RKO (cell line): ENCODE results near the gene RUNX3.
A peak's percentile ranks its signal among the peaks of the same experiment; 100 is the strongest.

ENCODE experiments used
- DNase-seq: peaks from one replicate; pipeline ENCODE4 v3.0.0-alpha.2; 2016; ENCODE audit warnings: low spot score

RUNX3 gene

DNA sequence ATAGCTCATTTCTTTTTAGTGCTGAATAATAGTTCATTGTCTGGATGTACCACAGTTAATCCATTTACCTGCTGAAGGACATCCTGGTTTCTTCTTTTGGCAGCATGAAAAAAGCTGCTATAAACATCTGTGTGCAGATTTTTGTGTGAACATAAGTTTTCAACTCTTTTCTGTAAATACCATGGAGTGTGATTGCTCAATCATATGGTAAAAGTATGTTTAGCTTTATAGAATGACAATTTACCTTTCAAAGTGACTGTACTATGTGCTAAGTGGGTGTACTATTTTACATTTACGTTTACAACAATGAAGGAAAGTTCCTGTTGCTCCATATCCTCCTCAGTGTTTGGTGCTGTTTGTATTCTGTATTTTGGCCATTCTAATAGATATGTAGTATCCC, 49.0 kb downstream of the RUNX3 start:
- no peak for DNase-seq

DNA sequence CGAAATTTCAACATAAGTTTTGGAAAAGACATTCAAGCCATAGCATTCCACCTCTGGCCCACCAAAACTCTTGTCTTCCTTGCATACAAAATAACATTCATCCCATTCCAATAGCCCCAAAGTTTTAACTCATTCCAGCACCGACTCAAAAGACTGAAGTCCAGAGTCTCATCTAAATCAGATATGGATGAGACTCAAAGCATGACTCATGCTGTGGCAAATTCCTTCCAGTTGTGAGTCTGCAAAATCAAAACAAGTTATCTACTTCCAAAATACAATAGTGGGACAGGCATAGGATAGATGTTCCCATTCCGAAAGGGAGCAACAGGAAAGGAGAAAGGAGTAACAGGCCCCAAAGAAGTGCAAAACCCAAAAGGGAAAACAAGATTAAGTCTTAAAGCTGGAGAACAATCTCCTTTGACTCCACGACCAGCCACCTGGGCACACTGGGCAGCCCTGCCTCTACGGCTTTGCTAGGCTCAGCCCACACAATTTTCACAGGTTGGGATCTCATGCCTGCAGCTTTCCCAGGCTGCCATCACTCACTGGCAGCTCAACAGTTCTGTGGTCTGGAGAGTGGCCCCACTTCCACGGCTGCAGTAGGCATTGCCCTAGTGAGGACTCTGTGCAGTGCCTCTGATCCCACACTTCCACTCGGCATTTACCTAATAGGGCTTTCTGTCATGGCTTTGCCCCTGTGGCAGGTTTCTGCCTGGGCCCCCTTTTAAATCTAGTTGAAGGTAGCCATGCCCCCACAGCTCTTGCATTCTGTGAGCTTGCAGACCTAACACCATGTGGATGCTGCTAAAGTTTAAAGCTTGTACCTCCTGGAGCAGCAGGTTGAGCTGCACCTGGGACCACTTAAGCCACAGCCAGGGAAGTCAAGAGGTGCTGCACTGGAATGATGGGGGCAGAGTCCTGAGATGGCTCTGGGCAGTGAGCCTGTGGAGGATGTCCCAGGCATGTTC, 51.0 kb downstream of the RUNX3 start:
- DNase-seq = peak; percentile 18

DNA sequence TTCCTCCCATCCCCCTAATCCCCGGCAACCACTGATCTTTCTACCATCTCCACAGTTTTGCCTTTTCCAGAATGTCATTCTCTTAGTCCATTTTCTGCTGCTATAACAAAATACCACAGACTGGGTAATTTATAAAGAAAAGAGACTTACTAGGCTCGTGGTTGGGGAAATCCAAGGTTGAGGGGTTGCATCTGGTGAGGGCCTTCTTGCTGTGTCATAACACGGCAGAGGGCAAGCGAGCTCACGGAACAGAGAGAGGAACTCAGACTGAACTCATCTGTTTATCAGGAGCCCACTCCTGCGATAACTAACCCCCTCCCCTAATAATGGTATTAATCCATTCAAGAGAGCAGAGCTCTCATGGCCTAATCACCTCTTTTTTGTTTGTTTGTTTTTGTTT, 52.0 kb downstream of the RUNX3 start:
- no peak for DNase-seq

DNA sequence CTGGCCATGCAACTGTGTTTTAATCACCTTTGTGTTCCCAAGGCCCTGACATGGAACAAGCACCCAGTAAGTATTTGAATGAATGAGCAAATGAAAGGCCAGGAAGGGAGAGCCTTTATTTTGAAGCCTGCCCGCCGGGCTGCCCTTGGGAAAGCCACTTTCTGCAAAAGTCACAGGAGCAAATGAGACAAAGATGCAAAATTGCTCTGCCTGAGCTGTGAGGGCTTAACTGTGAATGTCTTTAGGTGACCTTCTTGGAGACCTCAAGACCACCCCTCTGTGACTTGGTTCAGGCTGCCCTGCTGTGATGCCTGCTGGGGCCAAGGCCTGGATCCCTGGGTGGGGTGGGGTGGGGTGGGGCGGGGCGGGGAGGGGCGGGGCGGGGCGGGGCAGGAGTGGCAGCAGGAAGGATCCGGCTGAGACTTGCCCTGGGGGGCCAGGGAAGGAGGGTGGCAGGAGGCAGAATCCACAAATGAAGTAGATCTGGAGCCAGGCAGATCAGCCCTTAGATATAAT, 54.0 kb downstream of the RUNX3 start:
- DNase-seq = no peak

DNA sequence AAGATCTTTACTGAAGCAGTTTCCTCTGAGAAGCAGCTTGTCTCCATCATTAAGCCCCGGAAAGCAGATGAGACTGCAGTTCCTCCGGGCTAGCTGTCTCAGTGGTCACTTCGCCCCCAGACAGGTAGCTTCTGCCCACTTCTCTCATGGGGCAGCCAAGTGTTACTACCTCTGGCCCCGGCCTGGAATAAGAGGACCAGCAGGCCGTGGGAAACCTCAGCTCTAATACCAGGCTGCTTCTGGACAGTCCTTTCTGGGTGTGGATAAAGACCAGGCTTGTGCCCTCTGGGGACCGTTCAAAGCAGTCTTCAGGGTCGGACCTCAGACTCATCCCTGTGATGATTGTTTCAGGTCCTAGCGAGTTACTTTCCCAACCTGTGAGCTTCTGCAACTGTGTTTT, 54.8 kb downstream of the RUNX3 start:
- DNase-seq = no peak

DNA sequence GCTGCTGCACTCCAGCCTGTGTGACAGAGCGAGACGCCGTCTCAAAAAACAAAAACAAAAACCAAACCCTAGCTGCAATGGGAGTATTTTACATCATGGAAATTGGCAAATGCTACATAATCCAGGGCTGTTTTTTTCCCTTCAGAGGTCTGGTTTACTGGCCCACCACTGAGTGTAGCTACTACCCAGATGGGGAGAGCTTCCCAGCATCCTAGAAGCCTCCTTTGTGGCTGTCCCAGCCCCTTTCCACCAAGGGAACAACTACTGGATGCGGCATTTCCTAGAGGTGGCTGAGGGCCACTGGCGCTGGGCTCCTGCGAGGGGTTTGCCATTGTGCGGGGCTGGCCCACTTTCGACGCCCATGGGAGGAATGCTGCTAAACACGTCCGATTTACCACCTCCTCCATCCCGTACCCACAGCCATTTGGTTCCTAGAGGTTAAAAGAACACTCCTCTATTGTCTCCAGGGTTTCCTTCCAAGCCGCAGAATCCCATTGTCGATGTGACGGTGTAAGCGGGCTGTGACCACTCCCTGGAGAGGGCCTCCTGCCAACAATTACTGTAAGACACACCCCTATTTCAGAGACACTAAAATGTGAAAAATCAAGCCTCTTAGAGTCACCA, 55.4 kb downstream of the RUNX3 start:
- DNase-seq = no peak

DNA sequence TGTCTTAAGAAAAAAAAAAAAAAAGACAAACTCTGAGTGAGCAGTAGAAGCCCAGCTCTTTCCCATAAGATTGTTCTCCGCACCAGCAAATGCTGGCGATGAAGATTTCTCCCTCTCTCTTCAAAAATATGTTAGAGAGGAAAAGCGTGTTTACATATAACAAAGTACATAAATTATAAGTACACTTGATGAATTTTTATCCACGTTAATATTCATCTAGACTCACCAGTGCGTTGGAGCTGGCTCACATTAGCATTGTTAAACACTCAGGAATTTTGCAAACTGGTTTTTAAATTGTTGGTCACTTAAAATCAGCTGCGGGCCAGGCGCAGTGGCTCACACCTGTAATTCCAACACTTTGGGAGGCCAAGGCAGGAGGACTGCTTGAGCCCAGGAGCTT, 56.0 kb downstream of the RUNX3 start:
- no peak for DNase-seq

DNA sequence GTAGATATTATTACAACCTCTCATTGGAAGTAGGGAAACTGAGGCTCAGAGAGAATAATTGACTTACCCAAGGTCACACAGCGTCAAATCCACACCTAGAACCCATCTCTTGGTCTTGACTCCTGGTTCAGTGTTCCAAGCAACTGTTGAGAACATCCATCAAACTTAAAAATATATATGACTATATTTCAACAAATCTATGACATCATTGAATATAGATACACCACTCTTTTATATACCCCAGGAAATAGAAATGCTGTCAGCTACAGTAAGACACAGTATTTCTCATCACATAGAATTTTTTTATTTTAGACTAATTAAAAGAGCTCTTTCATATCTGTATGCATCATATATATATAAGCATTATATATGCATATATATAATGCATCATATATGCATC, 56.9 kb downstream of the RUNX3 start:
- no peak for DNase-seq

DNA sequence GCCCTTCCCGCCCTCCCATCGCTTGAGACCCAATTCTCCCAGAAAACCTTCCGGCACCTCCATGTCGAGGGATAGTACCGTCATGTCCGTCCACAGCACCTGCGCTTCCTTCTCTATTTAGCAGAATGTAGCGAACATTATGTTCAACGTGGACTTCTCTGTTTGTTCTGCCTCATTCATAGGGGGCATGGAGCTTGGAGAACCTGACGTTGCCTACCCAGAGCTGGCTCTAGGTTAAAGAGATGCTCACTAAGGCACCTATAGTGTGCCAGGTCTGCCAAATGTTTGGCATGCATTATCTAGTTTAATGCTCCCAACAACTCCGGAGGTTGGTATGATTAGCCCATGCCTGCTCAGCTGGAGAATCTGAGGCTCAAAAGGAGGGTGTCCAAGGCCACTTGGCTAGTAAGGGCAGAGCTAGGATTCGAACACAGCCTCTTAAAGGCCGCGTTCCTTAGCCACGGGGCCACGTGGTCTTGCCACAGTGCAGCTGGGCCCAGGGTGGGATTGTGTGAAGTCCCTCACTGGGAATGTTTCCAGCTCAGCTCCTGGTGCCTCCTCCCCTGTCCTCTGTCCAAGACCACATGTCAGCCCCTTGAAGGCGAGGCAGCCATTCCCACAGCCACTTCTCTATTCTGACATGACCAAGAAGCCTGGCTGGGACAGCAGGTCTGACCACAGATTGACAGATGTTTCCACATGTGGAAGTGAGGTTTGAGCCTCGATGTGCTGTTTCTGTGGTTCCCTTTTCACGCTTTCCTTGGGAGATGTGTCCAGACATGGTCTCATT, 57.8 kb downstream of the RUNX3 start:
- no peak for DNase-seq

DNA sequence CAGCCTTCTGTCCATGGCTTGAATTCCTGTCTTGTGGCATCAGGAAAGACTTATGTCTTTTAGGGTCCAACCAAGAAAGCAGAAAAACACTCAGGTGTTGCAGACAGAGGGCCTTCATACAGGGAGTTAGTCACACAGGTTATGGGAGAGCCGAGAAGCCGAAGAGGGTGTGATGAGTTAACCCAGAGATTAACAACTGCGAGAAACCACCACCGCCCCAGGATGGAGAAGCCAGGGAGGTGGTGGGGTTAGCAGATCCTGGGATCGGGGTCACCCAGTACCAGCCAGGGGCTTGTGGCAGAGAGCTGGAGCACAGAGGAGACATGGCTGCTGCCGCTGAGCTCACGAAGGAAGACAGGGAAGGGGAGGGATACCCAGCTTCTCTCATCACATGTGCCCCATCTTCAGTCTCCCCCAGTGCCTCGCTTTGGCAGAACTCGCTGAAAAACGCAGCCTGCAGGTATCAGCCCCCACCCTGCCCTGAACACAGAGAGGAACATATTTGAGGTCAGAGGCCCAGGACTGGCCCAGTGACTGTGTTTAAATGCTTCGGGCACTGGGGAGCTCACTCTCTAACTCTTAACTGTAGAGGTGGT, 58.7 kb downstream of the RUNX3 start:
- DNase-seq = no peak

DNA sequence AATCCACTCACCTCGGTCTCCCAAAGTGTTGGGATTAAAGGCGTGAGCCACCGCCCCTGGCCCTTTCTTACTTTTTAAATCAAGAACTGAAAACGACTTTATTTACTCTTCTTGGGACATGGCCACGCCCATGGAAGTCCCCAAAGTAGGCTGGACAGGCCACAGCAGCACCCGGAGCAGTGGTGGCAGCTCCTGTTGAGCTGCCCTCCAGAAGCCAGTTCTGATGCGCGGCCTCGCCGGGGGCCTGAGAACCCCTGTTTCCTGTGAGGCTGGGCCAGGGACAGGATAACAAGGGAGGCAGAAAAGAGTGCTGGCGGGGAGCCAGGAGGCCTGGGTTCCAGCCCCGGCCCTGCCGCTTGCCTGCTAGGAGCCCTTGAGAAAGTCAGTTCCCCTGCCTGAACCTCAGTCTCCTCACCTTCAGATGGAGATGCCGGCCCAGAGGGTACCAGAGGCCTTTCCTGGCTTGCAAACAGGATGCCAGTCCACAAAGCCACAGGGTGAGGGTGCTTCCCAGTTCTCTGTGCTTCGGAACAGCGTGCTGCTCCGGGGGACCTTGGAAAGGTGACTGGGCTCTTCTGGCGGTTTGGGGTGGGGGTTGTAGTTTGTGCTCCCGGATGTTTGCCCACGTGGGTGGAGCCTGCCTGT, 59.4 kb downstream of the RUNX3 start:
- no peak for DNase-seq

DNA sequence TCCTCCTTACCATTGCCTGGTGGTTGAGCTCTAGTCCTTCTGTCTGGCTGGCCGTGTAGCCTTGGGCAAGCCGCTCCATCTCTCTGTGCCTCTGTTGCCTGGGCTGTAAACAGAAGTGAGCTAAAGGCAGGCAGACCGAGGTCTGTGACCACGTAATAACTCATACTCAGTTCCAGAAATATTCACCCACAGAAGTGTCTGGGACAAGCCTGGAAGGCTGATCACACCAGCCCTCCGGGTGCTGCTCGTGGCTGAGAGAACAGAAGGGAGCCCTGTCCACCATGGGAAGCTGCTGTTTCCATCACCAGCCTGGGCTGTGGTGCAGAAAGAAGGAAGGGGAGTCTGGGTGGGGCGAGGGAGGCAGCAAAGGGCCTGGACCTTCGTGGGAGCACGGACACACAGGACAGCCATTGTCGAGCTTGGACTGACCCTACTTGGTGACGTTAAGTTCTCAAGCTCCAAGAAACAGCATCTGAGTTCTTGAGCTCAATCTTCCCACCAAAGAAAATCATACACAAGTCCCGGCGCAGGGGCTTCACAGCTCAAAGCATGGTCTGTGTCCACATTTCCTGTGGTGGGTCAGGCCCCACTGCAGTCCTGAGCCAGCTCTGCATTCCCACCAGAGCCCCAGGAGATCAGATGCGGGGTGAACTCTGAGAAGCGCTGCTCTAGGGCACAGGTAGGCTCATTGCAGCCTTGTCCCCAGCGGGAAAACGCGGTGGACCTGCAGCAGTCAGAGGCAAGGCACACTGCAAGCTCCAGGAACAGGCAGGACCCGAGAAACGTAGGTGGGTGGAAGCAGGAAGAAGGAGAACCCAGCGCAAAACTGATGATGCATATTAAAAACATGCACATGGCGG, 61.8 kb downstream of the RUNX3 start:
- no peak for DNase-seq

DNA sequence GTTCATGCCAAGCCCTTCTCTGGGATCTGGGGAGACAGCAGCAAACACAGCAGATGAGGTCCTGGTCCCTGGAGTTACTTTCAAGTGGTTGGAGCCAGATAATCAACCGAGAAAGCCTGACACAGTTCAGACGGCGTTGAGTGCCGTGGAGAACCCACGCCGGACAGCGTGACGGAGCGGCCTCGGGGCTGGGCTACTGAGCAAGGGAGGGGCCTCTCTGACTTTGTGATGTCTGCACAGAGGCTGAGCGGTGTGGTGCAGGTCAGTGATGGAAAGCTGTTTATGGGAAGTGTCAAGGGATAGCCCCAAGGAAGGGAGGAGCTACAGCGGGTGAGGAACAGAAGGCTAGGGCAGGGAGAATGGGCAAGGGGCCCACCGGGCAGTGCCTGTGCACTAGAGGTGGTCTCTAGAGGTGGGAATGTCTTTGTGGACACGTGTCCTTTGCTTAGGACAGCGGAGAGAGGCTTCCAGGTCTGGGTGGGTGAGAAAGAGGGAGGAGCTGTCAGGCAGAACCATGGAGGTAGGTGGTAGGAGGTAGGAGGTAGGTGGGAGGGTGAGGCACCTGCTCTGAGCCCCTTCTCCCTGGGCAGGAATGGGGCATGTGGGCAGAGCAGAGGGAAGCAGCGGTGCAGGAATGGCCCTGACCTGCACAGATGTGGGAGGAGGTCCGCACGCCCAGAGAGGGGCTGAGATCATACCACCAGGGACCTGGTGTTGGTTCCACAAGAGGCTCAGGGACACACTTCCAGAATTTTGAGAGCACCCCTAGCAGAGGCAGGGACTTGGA, 62.8 kb downstream of the RUNX3 start:
- no peak for DNase-seq

DNA sequence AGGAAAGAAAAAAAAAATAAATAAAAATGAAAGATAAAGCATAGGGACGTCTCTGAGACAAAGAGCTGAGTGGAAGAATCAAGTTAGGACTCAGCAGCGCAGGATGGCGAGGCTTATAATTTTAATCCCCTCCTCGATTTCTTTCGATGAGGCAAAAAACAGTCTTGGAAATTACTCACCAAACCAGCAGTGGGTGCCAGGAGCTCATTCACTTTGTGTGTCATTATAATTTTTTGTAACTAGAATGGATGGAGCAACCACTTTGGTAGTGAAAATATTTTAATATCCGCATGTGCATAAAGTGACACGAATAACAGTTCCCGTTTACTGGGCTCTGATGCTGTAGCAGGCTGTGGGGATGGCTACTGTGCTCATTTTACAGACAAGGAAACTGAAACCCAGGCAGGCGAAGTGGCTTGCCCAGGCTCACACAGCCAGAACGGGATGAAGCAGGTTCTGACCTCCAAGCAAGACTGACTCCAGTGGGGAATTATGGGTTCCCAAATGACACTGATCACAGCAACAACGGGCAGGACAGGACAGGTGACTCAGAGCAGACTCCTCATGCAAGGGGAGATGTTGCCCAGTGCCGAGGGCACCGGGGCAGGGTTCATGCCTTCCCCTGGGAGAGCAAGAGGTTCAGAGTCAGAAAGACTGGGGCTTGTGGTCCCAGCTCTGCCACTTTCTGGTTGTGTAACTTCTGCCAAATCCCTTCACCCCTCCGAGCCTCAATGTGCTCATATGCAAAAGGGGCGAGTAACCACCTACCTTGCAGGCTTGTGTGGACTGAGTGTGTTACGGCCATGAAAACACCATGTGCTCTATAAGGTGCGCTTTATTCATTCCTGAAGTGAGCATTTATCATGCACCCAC, 63.6 kb downstream of the RUNX3 start:
- no peak for DNase-seq

DNA sequence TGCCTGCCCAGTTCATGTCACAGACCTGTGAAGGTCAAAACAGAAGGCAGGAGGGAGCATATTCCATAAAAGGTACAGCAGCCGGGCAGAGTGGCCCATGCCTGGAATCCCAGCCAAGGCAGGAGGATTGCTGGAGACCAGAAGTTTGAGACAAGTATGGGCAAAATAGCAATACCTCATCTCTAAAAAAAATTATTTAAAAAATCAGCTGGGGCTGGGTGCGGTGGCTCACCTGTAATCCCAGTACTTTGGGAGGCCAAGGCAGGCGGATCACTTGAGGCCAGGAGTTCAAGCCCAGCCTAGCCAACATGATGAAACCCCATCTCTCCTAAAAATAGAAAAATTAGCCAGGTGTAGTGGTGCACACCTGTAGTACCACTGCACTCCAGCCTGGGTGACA, 64.5 kb downstream of the RUNX3 start:
- DNase-seq = no peak

DNA sequence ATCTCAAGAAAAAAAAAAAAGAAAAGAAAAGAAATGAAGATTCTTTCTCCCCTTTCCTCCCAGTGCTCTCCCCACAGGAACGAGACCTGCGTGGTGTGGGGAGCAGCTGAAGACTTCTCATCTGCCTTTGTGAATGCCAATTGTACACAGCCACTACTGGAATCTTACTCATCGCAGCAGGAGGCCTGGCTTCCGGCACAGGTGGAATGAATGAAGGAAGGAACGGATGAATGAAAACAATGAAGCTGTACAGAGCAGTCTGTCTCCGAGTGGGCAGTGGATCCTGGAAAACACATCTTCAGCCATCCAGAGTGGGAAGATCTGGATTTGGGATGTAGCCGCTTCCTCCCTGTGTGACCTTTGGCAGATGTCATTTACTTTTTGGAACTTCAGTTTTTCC, 64.9 kb downstream of the RUNX3 start:
- DNase-seq = no peak

DNA sequence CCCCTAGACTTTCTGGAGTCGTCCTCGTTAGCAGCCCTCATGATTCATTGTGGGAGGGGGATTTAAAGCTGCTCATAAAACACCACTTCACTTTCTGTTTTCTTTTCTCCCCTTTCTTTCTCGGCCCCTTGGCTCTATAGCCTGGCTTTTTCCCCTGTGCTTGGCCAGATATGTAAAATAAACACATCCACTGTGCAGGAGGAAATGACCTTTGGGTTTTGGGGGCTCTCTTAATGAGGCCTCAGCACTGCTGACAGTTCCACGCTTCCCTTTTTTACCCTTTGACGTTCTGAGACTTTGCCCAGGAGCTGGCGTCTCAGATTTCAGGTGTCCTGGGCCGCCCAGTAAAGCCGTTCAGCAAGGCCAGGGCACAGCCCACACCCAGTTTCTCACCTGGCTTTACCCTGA, 65.7 kb downstream of the RUNX3 start:
- no peak for DNase-seq

DNA sequence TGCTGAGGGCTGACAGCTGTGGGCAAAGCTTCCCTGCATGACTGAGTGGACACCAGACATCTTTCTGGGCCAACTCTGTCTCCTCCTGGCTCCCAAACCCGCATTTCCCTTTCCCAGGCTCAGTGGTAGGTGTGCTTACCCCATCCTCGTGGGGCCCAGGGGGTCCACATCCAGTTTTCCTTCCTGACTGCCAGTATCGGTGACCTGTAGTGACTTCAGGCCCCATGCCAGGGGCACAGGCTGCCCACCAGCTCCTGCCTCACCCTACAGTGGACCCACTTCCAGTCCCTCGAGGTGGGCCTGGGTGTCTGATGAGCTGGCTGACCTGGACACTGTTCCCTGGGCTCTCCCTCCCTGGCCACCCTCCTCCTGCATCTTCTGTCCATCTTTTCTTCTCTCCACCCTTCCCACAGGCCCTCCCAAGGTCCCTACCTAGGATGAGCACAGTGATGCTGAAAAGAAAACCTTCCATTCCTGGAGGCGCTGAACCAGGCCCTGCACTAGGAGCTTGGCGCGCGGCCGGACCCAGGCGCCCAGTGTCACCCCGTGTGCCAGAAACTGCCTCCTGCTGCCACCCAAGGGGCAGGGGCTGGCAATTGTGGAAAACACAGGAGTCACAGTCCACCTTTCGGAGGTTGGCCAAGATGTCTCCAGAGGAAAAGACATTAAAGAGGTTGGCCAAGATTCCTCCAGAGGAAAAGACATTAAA, 67.1 kb downstream of the RUNX3 start:
- DNase-seq = no peak
